KOPT-K1 (cell line): ENCODE measurements around the gene TMUB2.

Experiments used
- H3K27ac ChIP-seq: fragments of 200-600 bp; sonication (generic); 2 replicates; pipeline ENCODE4 v1.5.1; 2016; ENCODE audit warnings: antibody characterized with exemption, mild to moderate bottlenecking, low read depth, low read length; ENCODE audit not compliant: poor library complexity, severe bottlenecking
- H3K36me3 ChIP-seq: fragments of 200-600 bp; sonication (generic); 2 replicates; pipeline ENCODE4 v1.5.1; 2017; ENCODE audit warnings: antibody characterized with exemption, mild to moderate bottlenecking, low read length, moderate library complexity; ENCODE audit not compliant: insufficient read depth
- H3K9me3 ChIP-seq: fragments of 200-600 bp; sonication (generic); 2 replicates; pipeline ENCODE4 v1.5.1; 2017; ENCODE audit warnings: antibody characterized with exemption, low read length, mild to moderate bottlenecking; ENCODE audit not compliant: insufficient read depth, poor library complexity, severe bottlenecking

Gene TMUB2

GRCh38 chr17:44218344-44219107, 31.8 kb downstream of the TMUB2 start:
- H3K36me3 ChIP-seq, result peaks cover 34% of the 10 kb centered on the region
- H3K9me3 ChIP-seq, result no peaks in the 10 kb centered on the region
- peak overlapping the region; percentile 97 for H3K27ac ChIP-seq

GRCh38 chr17:44219108-44219615, 32.4 kb downstream of the TMUB2 start:
- H3K27ac ChIP-seq, result peak overlapping the region; percentile 97

GRCh38 chr17:44219616-44220212, 32.9 kb downstream of the TMUB2 start, which contains the start of gene UBTF:
Gene UBTF (minus strand): TSS chr17:44219675. CDS start chr17:44218229, 1,446 bp downstream.
- Histone ChIP-seq H3K36me3 (peaks cover 22% of the 10 kb centered on the region), H3K9me3 (no peaks in the 10 kb centered on the region), H3K27ac (peak within 1 kb of the TSS; percentile 97)

More at GRCh38 chr17:44219108-44219615, 32.4 kb downstream of the TMUB2 start:
- Histone ChIP-seq H3K9me3 (no peaks in the 10 kb centered on the region), H3K36me3 (peaks cover 28% of the 10 kb centered on the region)

GRCh38 chr17:44220213-44221083, 33.7 kb downstream of the TMUB2 start:
- H3K27ac ChIP-seq, result peak overlapping the region; percentile 97
- H3K36me3 ChIP-seq, result peaks cover 15% of the 10 kb centered on the region
- H3K9me3 ChIP-seq, result no peaks in the 10 kb centered on the region

GRCh38 chr17:44221084-44221861, 34.5 kb downstream of the TMUB2 start:
- Histone ChIP-seq H3K36me3 (peaks cover 7% of the 10 kb centered on the region; the same call in 1 of the 2 replicates), H3K27ac (peak overlapping the region; percentile 97)

GRCh38 chr17:44221862-44222111, 35.0 kb downstream of the TMUB2 start:
- H3K27ac ChIP-seq, result no peak overlapping the region
- no peaks in the 10 kb centered on the region for H3K9me3 ChIP-seq
- H3K36me3 ChIP-seq, result peaks cover 2% of the 10 kb centered on the region; the same call in 1 of the 2 replicates

More at GRCh38 chr17:44221084-44221861, 34.5 kb downstream of the TMUB2 start:
- no peaks in the 10 kb centered on the region for H3K9me3 ChIP-seq

- Histone ChIP-seq H3K36me3 (no peaks in the 10 kb centered on the region), H3K9me3 (no peaks in the 10 kb centered on the region), H3K27ac (no peak overlapping the region)
Observed at GRCh38 chr17:44222112-44222869, 35.5 kb downstream of the TMUB2 start.

GRCh38 chr17:44223541-44224071, 36.8 kb downstream of the TMUB2 start:
- Histone ChIP-seq H3K27ac (no peak overlapping the region), H3K36me3 (no peaks in the 10 kb centered on the region), H3K9me3 (no peaks in the 10 kb centered on the region)

GRCh38 chr17:44229090-44229489, 42.3 kb downstream of the TMUB2 start:
- Histone ChIP-seq H3K9me3 (no peaks in the 10 kb centered on the region), H3K36me3 (no peaks in the 10 kb centered on the region), H3K27ac (no peak overlapping the region)

GRCh38 chr17:44230140-44230539, 43.4 kb downstream of the TMUB2 start:
- Histone ChIP-seq H3K9me3 (no peaks in the 10 kb centered on the region), H3K27ac (no peak overlapping the region), H3K36me3 (no peaks in the 10 kb centered on the region)

- Histone ChIP-seq H3K27ac (no peak overlapping the region), H3K9me3 (no peaks in the 10 kb centered on the region), H3K36me3 (no peaks in the 10 kb centered on the region)
Observed at GRCh38 chr17:44232061-44232460, 45.3 kb downstream of the TMUB2 start.

GRCh38 chr17:44233582-44233981, 46.8 kb downstream of the TMUB2 start:
- H3K9me3 ChIP-seq, result no peaks in the 10 kb centered on the region
- H3K27ac ChIP-seq, result no peak overlapping the region
- no peaks in the 10 kb centered on the region for H3K36me3 ChIP-seq

- H3K9me3 ChIP-seq, result no peaks in the 10 kb centered on the region
- H3K36me3 ChIP-seq, result no peaks in the 10 kb centered on the region
- no peak overlapping the region for H3K27ac ChIP-seq
Observed at GRCh38 chr17:44235583-44235936, 48.8 kb downstream of the TMUB2 start.
